Hepatocyte (in vitro differentiated cells): ENCODE data around the gene NPAS4. TPM values are rescaled to one million over a fixed set of nuclear protein-coding genes. Genes with fewer than 3 reads are reported as not detected.
"Not testable (repeated sequence)": the region's sequence is repeated elsewhere in the genome, so short reads cannot be mapped to it uniquely, and the experiment has no call there.

ENCODE experiments used
- DNase-seq: peaks from one replicate; pipeline ENCODE4 v3.0.0-alpha.2; 2016; ENCODE audit warnings: low spot score
- H2AFZ ChIP-seq: fragments of 200-600 bp; sonication (generic); 2 replicates; pipeline ENCODE4 v1.6.0; 2016; ENCODE audit warnings: antibody characterized with exemption, mild to moderate bottlenecking
- H3K27ac ChIP-seq: fragments of 200-600 bp; sonication (generic); 2 replicates; pipeline ENCODE4 v1.5.1; 2016; ENCODE audit warnings: mild to moderate bottlenecking
- H3K27me3 ChIP-seq: fragments of 200-600 bp; sonication (generic); 2 replicates; pipeline ENCODE4 v1.6.1; 2016
- H3K36me3 ChIP-seq: fragments of 200-600 bp; sonication (generic); replicated peaks from 2 replicates; pipeline ENCODE4 v1.5.1; 2016; ENCODE audit warnings: low read depth; ENCODE audit not compliant: insufficient read depth
- H3K4me1 ChIP-seq: fragments of 200-600 bp; sonication (generic); 2 replicates; pipeline ENCODE4 v1.5.1; 2016; ENCODE audit warnings: mild to moderate bottlenecking, moderate library complexity; ENCODE audit not compliant: insufficient read depth
- H3K4me2 ChIP-seq: fragments of 200-600 bp; sonication (generic); 2 replicates; pipeline ENCODE4 v1.6.0; 2016
- H3K4me3 ChIP-seq: fragments of 200-600 bp; sonication (generic); 2 replicates; pipeline ENCODE4 v1.5.1; 2016; ENCODE audit warnings: mild to moderate bottlenecking
- H3K79me2 ChIP-seq: fragments of 200-600 bp; sonication (generic); 2 replicates; pipeline ENCODE4 v1.6.0; 2017; ENCODE audit warnings: mild to moderate bottlenecking
- H3K9me2 ChIP-seq: fragments of 200-600 bp; sonication (generic); replicated peaks from 2 replicates; pipeline ENCODE4 v1.6.0; 2017; ENCODE audit warnings: mild to moderate bottlenecking; ENCODE audit not compliant: insufficient read depth
- H3K9me3 ChIP-seq: fragments of 200-600 bp; sonication (generic); 2 replicates; pipeline ENCODE4 v1.5.1; 2016; ENCODE audit warnings: low read depth, mild to moderate bottlenecking
- H4K20me1 ChIP-seq: fragments of 200-600 bp; sonication (generic); 2 replicates; pipeline ENCODE4 v1.6.0; 2016; ENCODE audit warnings: mild to moderate bottlenecking; ENCODE audit not compliant: insufficient read depth, poor library complexity, severe bottlenecking
- CTCF ChIP-seq: fragments of 200-600 bp; sonication (generic); IDR thresholded peaks from 2 replicates; pipeline ENCODE4 v1.5.1; 2016; ENCODE audit warnings: antibody characterized with exemption, mild to moderate bottlenecking; ENCODE audit not compliant: poor library complexity
- EZH2 ChIP-seq: fragments of 200-600 bp; sonication (generic); IDR thresholded peaks from 2 replicates; pipeline ENCODE4 v1.6.1; 2016; ENCODE audit warnings: antibody characterized with exemption, mild to moderate bottlenecking, borderline replicate concordance
- EZH2phosphoT487 ChIP-seq: fragments of 200-600 bp; sonication (generic); IDR thresholded peaks from one replicate; pipeline ENCODE4 v1.6.1; 2018; ENCODE audit warnings: antibody characterized with exemption, mild to moderate bottlenecking, low read depth, moderate library complexity; ENCODE audit not compliant: unreplicated experiment, severe bottlenecking
- WGBS: methylation state at CpG from one replicate; pipeline ENCODE4 v1.1.6; 2016; ENCODE audit warnings: low lambda C conversion rate; ENCODE audit errors: missing lambda C conversion rate; 5-methylcytosine and 5-hydroxymethylcytosine counted together
- polyA plus RNA-seq: library from polyadenylated mRNA; unstranded; fragments of >200 nt; fragmentation: Nextera tagmentation; extraction: Ambion mirVana; gene quantifications from 2 replicates; pipeline ENCODE4 v1.2.1, GENCODE V29; 2016
- total RNA-seq: library from RNA; depleted of rRNA; stranded (reverse); fragments of >200 nt; gene quantifications from 2 replicates; pipeline ENCODE4 v1.2.3, GENCODE V29; 2014

Gene NPAS4
- total and polyA plus RNA-seq, 2 experiments from 2014 or later, result 0.31 TPM; not detected in 1

GRCh38 chr11:66459138-66459778, 38.4 kb downstream of the NPAS4 start:
- 46% methylated on average over 5 of the region's 5 CpGs for WGBS
- TF ChIP-seq EZH2 (no peak), EZH2phosphoT487 (no peak), CTCF (no peak)
- H3K9me3 ChIP-seq, result no peaks in the 10 kb centered on the region

GRCh38 chr11:66462010-66462409, 41.2 kb downstream of the NPAS4 start:
- DNase-seq, result no peak
- Histone ChIP-seq H3K4me3 (no peak overlapping the region), H3K27ac (no peak overlapping the region), H3K4me1 (peaks cover 4% of the 10 kb centered on the region), H2AFZ (no peak overlapping the region), H3K4me2 (no peak overlapping the region), H4K20me1 (no peaks in the 10 kb centered on the region), H3K36me3 (no peaks in the 10 kb centered on the region), H3K27me3 (no peaks in the 10 kb centered on the region), H3K79me2 (no peaks in the 10 kb centered on the region), H3K9me3 (no peaks in the 10 kb centered on the region), H3K9me2 (no peaks in the 10 kb centered on the region)
- no peak for TF ChIP-seq EZH2
- no peak for TF ChIP-seq EZH2phosphoT487
- TF ChIP-seq CTCF, result no peak

More at GRCh38 chr11:66459138-66459778, 38.4 kb downstream of the NPAS4 start:
- no peak overlapping the region for H3K4me2 ChIP-seq
- no peaks in the 10 kb centered on the region for H3K4me1 ChIP-seq
- no peaks in the 10 kb centered on the region for H3K36me3 ChIP-seq
- no peak overlapping the region for H3K4me3 ChIP-seq
- H3K79me2 ChIP-seq, result no peaks in the 10 kb centered on the region
- no peak for DNase-seq
- no peaks in the 10 kb centered on the region for H4K20me1 ChIP-seq
- peaks cover 4% of the 10 kb centered on the region for H3K27me3 ChIP-seq
- no peaks in the 10 kb centered on the region for H3K9me2 ChIP-seq
- H2AFZ ChIP-seq, result no peak overlapping the region
- no peak overlapping the region for H3K27ac ChIP-seq

GRCh38 chr11:66462911-66463310, 42.1 kb downstream of the NPAS4 start:
- Histone ChIP-seq H3K9me3 (no peaks in the 10 kb centered on the region), H3K4me3 (no peak overlapping the region), H3K4me1 (peaks cover 10% of the 10 kb centered on the region), H2AFZ (no peak overlapping the region), H3K27ac (no peak overlapping the region), H3K9me2 (no peaks in the 10 kb centered on the region), H3K36me3 (no peaks in the 10 kb centered on the region), H4K20me1 (no peaks in the 10 kb centered on the region), H3K4me2 (no peak overlapping the region), H3K79me2 (no peaks in the 10 kb centered on the region), H3K27me3 (no peaks in the 10 kb centered on the region)
- 88% methylated on average over 3 of the region's 3 CpGs for WGBS
- TF ChIP-seq EZH2 (no peak), CTCF (no peak), EZH2phosphoT487 (no peak)
- DNase-seq, result no peak

GRCh38 chr11:66464116-66464515, 43.3 kb downstream of the NPAS4 start:
- not testable (repeated sequence) for H3K9me2 ChIP-seq, H3K4me2 ChIP-seq, H3K27ac ChIP-seq, H3K27me3 ChIP-seq, H3K79me2 ChIP-seq, H2AFZ ChIP-seq, H3K4me3 ChIP-seq, H3K36me3 ChIP-seq, H3K9me3 ChIP-seq, DNase-seq, H4K20me1 ChIP-seq
- H3K4me1 ChIP-seq, result peaks cover 12% of the 10 kb centered on the region
- 94% methylated on average over 5 of the region's 5 CpGs for WGBS
